ENCODE data around the gene COPZ1.
A peak's percentile ranks its signal among the peaks of the same experiment; 100 is the strongest.
"Not testable (repeated sequence)": the region's sequence is repeated elsewhere in the genome, so short reads cannot be mapped to it uniquely, and the experiment has no call there.

COPZ1 gene

DNA sequence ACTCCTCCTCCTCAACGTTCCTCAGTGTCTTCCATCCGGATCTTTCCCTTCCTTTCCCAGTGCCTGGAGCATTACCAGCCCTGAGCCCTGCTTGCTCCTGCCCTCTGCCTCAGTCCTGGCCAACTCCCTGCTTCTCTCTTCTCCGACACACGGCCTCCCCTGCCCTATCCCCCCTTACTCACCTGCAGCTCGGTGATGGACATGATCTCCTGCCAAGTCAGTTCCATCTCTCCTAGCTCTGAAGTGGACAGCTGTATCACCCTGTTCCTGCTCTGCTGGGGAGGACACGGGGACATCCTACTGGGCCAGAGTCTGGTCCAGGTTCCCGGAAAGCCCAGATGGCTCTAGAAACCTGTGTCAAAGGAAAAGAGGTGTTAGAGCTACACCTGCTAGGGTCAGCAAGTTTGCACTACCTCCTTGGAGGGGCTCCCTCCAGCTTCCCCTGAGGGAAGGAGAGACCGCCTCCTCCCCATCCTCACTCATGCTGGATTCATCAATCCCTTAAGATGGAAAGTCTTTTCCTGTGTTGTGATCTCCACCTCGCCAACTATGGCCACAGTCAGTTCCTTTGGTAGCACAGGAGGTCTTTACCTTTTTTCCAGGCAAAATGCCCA, 29.9 kb upstream of the COPZ1 start:
- DNase-seq = no peak

- DNase-seq = no peak
Observed at GRCh38 chr12:54296393-54297099, 28.4 kb upstream of the COPZ1 start.

GRCh38 chr12:54298904-54299303, 26.0 kb upstream of the COPZ1 start:
- DNase-seq = no peak

DNA sequence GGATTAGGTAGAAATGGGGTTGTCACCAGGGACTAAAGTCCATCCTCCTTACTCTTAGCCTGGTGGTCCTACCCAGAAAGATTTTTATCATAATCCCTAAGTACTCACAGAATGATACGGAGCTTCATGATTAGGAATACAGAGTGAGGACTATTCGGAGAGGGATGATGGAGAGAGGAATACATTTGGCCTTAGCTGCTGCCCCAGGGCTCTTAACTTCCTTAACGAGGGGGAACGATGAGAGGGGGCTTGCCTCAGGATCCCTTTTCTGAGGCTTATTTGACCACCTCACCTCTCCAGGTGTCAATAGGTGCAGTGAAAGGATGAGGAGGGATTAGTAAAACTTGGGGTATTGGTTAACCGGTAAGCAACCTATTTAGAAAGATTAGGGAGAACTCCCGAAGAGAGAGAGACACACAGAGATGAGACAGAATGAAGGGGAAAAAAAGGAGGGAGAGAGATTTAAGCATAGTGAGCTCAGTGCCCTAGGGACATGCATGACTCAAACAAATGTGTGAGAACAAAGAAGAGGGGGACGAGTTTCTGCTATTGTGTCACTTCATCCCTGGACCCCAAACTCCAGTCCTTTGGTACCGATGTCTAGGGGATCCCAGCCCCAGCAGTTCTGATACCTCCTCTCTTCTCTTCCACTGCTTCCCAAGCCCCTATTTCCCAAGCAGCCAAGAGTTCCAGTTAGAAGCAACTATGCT, 25.3 kb upstream of the COPZ1 start:
- DNase-seq = no peak

- DNase-seq = no peak
Observed at GRCh38 chr12:54300225-54300731, 24.7 kb upstream of the COPZ1 start.

- no peak for DNase-seq
Observed at GRCh38 chr12:54300732-54301427, 24.1 kb upstream of the COPZ1 start, which contains the start of gene NFE2. Gene NFE2, minus strand, starts transcription at chr12:54301015. Its CDS starts 5,767 bp downstream, at chr12:54295248.

DNA sequence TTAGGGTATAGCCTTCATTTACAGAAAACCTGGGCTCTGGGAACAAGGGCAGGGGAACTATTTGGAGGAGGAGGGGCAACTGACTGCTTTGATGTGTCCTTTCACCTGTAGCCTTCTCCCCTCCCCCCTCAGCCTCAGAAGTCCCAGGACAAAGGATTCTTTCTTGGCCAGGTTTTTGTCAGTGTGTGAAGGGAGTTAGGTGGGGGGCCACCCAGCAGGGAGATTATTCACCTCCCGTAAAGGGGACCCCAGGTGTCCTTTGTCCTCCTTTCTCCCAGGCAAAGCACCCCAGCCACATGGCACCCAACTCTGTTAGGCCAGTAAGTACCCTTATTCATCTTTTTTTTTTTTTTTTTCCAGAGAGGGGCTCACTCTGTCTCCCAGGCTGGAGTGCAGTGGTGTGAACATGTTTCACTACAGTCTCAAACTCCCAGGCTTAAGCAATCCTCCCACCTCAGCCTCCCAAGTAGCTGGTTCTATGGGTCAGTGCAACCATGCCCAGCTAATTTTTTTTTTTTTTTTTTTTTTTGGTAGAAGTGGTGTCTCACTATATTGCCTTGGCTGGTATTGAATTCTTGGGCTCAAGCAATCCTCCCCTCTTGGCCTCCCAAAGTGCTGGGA, 23.4 kb upstream of the COPZ1 start:
- DNase-seq = no peak

- DNase-seq = no peak
Observed at GRCh38 chr12:54303640-54304039, 21.3 kb upstream of the COPZ1 start.

GRCh38 chr12:54304187-54304810, 20.6 kb upstream of the COPZ1 start:
- DNase-seq = peak; percentile 82

DNA sequence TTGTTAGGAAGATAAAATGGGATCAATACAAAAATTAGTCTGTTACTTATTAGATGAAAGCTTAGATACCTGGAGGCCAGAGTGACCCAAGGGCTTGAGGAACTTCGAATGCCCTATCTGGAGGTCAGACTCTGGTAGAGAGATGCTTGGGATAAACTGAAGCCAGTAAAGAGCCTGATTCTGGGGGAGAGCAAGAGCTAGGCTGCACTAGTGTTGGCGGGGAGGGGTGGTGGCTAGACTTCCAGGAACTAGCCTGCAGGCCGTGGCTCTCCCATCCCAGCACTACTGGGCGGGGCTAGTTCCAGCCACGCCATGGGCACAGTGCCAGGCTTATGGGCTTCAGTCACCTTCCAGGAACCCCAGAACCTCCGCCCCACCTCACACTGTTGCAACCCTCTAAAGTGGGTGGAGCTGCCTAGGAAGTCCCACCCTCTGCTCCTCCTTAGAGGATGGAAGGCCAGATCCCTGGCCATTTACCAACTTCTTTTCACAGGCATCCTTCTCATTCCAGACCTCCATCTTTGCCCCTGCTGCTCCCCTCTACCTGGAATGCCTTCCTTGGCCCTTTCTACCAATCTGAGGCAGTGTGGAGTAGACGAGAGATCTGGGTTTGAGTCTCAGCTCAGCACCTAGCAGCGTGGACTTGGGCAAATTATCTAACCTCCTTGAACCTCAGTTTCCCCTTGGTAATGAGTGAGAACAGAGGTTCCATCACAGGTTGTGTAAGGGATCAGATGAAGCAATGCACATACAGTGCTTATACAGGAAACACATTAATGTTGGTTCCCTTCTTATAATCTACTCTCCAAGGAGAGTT, 17.8 kb upstream of the COPZ1 start:
- DNase-seq = peak; percentile 64

DNA sequence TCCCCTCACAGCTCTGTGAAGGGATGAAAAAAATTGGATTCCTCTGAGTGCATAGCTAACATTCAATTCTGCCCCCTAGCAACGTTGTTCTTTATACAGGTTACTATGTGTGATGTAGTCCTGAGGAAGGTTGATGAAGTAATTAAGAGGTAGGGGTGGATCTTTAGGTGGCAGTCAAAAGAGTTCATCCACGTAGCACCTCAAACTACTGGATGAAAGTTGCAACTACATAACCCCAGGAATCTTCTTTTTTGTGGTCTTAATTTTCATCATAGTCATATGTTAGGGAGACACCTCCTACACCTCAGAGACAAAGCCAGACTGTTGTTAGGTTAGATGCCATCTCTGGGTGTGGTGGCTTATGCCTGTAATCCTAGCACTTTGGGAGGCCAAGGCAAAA, 13.9 kb upstream of the COPZ1 start:
- no peak for DNase-seq

DNA sequence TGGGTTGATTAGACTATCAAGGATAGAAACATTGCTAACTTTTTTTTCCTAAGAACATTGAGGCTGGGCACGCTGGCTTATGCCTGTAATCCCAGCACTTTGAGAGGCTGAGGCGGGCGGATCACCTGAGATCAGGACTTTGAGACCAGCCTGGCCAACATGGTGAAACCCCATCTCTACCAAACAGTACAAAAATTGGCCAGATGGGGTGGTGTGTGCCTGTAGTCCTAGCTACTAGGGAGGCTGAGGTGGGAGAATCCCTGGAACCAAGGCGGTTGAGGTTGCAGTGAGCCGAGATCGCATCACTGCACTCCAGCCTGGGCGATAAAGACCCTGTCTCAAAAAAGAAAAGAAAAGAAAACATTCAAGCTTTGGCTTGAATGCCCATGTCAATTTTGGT, 12.6 kb upstream of the COPZ1 start:
- not testable (repeated sequence) for DNase-seq

GRCh38 chr12:54321363-54321762, 3.6 kb upstream of the COPZ1 start:
- no peak for DNase-seq

GRCh38 chr12:54325442-54326109, 645 bp downstream of the COPZ1 start:
- DNase-seq = not testable (repeated sequence)

DNA sequence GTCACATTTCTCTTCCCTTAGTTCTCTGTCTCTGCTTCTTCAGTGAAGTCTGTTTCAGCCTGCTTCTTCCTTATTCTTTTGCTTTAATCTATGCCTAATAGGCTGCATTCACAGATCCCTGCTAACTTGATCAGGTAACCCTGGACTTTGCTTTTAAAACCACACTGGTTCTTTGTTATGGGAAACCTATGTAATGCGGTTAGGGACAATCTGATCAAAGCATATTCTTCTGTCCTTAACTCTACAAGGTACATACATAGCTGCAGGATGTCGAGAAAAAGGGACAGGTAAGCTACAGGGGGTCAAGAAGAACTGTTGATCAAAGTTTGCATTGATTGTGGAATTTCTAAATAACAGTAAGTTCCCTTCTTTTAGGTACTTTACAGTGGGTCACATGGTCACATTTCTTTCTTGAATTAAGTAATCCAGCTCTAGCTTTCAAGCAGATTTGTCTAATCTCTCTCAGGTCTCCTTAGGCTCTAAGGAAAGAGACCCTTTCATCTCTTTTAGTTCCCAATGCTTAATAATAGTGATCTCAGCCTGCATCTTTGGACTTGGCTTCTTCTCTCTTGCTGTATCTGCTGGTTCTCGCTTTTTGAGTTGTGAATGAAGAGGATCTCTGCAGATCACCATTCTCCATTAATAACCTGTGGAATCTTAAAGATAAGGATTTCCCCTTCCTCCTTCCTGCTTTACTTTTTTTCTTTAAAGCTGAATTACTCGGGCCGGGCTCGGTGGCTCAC, 3.8 kb downstream of the COPZ1 start:
- no peak for DNase-seq

GRCh38 chr12:54329759-54330158, 4.8 kb downstream of the COPZ1 start:
- DNase-seq = no peak

DNA sequence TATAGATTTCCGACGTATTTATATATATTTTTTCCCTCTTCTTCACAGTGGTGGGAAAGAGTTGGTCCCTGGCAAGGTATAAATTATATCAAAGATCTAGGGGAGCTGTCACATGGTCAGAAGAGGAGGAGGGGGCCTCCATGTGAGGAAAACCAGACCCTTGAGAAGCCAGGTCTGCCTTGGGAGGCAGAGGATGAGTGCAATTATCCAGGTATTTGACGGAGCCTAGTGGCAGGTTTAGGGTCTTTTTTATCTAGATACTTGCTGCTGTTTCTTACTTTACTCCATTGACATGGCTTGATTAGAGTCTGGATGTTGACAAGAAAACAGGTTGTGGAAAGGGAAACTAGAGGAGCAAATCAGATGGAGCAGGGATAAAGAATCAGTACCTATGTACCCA, 5.5 kb downstream of the COPZ1 start:
- no peak for DNase-seq

DNA sequence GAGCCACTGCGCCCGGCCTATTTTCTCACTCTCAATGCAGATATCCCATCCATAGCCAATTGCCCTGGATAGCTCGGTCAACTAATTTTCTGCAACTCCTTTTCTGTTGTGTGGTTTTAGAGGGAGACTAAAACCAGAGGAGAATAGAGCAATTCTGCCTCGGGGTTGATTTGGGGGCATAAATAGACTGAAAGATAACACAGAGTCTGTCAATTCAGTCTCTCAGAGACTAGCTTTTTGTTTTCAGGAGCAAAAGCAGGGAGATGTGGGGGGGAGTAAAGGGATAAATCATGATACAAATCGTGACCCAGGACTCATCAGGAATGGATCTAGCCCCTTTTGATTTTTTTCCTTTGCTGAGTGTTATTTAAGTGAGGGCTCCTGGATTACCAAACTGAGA, 6.5 kb downstream of the COPZ1 start:
- DNase-seq = no peak

DNA sequence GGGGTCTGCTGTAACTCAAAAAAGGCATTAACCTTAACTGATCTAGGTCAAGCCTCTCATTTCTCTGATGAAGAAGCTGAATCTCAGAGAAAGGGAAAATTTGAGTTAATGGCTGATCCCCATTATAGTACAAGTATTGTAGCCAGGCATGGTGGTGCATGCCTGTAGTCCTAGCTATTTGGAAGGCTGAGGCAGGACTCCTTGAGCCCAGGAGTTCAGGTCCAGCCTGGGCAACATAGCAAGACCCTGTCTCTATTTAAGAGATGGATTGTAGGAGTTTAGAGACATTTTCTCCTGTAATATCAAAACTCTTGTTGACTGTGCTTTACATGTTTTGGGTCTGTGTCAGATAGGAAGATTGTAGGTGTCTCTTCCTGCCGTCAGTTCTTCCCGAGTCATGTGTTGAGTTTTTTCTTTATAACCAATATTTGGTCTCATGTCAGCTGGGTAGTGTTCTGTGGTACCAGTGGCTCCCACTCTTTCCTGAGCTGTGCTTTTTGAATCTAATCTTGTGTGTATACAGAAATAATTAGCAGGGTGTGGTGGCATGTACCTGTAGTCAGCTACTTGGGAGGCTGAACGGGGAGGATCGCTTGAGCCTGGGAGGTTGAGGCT, 8.6 kb downstream of the COPZ1 start:
- no peak for DNase-seq

All from SIG-M5 (cell line).